GM19468 (cell line): ENCODE results near the gene IMPG1.
"Not testable (repeated sequence)": the region's sequence is repeated elsewhere in the genome, so short reads cannot be mapped to it uniquely, and the experiment has no call there.

Experiments
- ATAC-seq: cut with Tn5 transposase; IDR thresholded peaks from one replicate; pipeline ENCODE4 v1.9.1; 2021; ENCODE audit warnings: mild to moderate bottlenecking, moderate library complexity, moderate number of reproducible peaks; ENCODE audit not compliant: unreplicated experiment; ENCODE audit errors: extremely low read depth

Gene IMPG1

DNA sequence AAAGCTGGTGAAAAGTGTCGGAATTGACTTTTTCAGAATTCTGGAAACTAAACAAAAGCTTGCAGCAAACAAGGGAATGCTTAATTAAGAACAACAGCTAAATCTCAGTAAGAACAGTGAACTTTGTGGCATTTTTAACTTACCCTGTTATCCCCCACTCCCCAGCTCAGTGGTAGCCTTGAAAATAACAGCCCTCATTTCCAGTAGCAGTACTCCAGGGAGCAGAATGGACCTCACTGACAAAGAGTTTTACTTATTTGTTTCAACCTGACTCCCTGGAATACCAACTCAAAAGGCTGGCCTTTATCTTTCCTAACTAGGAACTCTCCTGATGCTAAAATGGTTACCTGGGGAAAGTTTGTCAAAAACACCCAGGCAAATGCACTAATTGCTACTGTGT lies 108.9 kb downstream of the IMPG1 start:
- no peak for ATAC-seq

DNA sequence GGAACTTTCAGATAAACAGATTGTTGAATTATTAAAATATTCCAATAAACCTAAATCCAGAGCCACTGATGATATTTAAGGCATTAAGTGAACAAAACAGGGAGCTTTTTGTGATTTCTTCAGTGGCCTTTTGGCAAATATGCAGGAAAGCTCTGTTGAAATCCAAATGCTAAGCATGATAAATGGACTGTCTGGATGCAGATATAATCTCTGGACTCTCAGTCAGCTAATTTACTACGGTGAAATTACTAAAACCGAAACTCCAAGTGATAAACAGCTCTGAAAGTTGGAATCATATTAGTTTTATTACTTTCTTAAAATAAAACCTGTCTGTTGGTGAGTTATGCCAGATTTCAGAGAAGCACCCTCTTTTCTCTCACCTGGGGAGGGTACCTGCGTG lies 120.3 kb downstream of the IMPG1 start:
- ATAC-seq = no peak

DNA sequence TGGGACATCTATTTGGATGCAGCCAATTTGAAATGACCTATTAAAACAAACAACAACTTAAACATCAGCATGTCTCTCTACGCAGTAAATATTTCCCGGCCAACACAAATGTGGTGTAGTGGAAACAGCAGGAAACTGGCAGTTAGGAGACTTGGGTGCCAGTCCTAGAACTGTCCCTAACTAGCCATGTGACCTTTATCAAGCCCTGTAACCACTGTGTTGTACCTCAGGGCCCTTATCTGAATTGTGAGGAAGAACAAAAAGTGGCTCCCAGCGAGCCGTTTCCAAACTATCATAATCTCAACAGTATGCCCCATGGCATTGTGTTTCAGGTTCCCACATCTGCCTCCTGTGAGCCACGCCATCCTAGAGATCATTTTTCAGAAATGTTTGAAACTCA lies 124.5 kb downstream of the IMPG1 start:
- ATAC-seq = no peak

DNA sequence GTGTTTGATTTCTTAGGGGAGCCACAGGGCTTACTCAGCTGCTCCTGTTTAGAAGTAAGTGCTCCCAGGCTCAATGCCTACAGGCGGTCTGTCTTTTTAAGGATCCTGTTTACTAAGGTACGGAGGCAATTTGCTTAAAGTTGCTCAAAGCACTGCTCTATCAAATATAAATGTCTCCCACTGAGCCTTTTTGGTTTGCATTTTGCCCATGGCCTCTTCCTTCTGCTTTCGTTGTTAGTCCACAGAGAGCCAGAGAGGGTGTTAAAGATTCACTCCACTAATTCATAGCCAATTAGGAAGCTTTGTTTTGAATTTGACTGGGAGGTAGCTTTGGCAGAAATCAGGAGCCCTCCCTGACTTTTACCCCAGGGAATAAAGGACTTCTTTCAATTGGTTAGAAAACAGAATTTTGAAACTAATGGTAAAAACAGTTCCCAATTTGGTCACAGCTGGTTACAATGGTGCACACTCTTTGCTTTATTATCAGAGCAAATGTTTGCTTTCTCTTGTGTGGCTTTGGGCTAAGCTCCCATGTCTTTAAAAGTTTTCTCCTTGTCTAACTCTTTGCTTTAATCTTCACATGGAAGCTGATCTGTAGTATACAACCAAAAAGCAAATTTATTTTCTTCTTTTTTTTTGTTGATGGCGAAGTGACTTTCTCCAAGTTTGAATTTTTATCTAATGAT lies 126.2 kb downstream of the IMPG1 start:
- no peak for ATAC-seq

DNA sequence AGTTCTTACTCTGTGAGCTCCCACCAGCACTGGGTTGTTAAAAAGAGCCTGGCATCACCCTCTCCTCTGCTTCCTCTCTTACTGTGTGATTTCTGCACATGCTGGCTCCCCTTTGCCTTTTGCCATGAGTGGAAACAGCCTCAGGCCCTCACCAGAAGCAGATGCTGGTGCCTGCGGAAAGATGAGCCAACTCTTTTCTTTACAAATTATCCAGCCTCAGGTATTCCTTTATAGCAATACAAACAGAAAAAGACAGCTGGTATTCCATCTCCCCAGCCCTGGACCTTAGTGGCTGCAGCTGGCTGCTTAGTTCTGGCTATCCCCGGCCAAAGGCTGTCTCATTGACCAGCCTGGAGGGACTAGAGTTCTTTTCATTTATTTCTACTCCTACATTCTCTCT lies 129.1 kb downstream of the IMPG1 start:
- ATAC-seq = no peak

DNA sequence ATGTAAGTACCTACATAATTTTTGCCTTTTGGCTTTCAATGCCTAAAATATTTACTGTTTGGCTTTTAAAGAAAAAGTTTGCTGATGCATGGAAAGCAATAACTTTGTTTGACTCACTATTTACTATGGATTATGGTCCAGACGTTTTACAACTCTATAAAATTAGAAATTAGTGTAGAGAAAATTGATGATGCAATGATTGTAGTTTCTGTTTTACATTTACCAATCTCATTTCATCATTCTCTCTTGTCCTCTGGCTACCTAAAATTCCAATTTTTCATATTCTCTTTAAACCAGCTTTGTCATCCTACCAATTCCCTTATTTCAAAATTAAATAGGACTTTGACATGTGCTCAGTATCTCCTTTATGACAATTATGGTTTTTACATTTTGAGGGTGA lies 131.0 kb downstream of the IMPG1 start:
- no peak for ATAC-seq

DNA sequence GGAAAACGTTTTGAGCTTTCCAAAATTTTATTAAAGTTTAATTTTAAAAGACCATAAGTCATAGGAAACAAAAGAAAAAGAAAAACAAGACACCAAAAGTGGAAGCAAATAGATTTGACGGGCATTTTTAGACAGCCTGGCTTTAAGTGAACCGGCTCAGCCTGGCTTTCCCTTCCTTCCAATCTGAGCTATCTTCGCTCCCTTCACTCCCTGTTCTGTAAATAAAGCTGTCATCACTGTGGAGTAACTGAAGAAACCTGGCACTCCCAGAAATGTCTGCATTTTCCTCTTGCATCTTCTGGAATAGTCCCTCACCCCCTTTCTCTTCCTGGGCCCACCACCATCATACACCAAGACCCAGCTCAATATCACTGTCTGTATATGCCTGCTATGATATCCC lies 131.9 kb downstream of the IMPG1 start:
- ATAC-seq = no peak

DNA sequence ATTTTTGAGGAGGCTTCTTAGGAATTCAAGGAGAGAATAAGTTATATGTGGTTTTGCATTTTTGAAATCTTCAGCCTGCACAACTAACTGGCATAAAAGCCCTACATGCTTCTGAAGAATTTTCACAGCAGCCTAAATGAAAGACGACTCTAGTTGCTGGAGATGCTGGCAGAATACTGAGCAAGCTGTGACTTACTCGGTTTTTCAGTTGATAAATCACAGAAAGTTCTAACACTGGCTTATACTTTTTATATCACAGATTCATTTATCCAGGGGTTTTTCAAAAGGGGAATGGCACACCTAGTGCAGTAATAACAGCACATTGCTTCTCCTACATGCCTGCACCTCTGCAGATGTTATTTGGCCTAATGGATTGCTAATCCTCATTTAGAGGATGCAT lies 134.6 kb downstream of the IMPG1 start:
- no peak for ATAC-seq

DNA sequence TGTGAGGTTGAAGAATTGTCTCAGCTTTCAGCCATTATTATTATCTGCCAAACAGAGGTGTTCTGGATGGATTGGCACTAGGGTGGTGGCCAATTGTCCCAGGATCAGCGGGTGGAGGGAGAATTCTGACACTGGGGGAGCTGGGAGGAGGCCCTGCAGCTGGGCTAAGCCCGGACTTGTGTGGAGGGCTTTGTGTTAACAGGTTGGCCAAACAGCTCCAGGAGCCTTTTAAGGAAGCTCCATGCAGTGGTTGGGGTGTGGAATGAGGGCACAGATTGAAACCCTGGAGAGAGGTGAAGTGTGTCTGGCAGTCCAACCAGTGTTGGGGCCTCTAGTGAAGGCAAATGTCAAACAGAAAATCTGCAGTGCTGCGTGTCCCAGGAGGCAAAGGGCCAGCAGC lies 135.8 kb downstream of the IMPG1 start:
- no peak for ATAC-seq

DNA sequence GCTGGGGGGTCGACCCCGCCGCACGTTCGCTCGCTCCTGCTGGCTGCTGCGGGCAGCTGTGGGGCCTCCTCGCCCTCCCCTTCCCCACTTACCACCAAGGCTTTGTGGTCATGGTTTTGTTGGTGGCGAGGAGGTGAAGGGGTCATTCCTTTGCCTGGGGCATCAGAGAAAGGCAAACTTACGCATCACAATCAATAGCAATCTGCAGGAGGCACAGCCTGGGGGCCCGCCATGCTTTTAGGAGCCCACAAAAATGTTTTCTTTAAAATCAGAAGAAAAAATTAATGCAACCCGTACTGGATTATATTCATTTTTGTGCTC lies 137.0 kb downstream of the IMPG1 start:
- ATAC-seq = no peak

DNA sequence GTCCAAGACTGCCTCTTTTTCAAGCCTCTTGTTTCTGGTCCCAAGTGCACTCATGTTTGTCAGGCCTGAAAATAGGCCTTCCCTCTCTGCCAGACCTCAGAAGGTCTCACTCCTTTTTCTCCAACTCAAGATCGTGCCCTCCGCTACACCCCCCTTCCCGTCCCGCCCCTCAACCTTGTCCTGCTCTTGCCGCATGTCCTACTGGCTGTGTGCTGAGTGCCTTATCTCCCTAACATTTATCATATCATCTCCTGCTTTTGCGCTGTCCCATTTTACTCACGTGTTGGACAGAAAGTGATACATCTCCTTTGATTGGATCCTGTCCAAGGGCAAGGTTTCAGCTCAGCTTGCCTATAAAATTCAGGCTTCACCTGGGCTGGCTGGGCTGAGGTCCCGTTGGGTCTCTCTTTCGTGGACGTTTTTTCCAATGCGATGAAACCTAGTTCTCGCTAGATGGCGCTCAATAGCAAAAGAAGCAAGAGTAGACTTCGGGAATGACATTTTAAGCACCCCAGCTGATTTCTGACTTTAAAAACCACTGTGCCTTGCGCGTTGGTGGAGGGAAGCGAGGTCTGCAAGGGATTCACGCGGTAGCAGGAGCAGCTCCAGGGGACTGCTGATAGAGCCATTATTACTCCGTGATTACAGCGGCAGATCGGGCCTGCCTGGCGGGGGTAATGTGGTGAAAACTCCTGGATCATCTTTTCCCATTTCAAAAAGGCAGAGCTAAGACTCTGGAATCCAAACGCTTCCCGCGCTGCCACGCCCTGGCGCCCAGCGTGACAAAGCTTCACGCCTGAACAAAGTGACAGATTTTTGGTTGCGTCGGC lies 137.6 kb downstream of the IMPG1 start:
- peak; percentile 65 for ATAC-seq

DNA sequence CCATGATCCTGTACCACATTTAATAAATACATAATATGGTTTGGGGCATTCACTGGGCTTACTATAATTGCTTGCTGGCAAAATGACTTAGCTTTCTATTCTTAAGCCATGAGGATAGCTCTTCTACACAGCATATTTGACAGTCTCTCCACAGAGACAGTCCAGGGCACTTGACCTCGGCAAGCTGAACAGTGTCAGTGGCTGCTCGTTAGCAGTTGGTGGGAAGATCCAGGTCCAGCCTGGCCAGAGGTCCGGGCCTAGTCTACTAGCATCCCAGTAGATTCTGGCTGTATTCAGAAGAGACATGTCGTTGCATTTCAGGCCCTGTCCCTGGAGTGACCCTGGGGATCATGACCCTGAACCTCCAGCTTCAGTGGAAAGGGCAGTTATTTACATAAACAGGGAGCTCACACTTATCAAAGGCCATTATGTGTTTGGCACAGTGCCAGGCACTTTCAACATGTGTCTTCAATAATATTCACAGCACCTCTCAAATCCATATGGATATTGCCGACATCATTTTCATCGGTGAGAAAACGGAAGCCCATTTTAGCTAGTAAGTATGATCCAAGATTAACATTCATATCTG lies 139.0 kb downstream of the IMPG1 start:
- ATAC-seq = no peak

DNA sequence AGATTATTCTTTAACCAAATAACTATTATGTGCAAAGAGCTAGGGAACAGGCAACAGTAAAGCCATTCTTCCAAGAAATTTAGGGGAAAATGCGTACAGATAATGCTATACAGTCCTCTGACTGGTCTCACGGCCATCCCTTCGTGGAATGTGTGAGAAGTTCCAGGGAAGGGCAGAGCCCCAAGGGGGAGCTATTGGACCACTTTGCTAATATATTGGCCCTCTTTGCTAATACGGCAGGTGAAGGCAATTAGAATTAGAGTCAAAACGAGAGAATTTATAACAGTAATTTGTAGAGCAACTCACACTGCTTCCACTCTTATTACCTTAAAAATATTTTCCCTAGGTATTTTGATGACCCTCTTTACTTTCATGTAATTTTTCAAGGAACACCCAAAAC lies 140.4 kb downstream of the IMPG1 start:
- ATAC-seq = no peak

DNA sequence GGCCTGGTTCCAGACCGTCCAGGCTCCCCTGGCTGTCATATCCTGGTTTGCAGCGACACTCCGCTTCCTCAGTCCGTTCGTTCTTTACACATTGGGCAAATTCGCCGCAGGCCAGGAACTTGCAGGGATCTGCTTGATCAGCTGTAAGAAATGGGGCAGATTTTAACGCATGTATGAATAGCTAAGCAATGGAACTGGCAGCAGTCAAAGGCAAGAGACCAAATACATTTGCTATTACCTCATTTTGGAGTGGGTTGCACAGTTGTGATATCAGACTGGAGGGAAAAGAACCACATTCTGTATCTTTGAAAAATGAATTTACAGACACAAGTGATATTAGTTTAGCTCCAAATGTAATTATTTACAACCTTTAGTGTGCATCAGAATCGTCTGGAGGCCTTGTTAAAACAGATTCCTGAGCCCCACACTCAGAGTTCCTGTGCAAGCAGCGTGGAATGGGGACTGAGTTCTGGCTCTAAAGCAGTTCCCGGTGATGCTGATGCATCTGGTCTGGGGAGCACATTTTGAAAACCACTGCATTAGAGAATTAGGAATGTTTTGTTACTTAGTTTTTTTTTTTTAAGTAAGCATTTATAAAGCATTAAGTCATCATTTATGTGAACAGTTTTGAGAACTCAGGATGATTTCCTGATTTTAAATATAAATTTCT lies 141.3 kb downstream of the IMPG1 start:
- ATAC-seq = no peak

DNA sequence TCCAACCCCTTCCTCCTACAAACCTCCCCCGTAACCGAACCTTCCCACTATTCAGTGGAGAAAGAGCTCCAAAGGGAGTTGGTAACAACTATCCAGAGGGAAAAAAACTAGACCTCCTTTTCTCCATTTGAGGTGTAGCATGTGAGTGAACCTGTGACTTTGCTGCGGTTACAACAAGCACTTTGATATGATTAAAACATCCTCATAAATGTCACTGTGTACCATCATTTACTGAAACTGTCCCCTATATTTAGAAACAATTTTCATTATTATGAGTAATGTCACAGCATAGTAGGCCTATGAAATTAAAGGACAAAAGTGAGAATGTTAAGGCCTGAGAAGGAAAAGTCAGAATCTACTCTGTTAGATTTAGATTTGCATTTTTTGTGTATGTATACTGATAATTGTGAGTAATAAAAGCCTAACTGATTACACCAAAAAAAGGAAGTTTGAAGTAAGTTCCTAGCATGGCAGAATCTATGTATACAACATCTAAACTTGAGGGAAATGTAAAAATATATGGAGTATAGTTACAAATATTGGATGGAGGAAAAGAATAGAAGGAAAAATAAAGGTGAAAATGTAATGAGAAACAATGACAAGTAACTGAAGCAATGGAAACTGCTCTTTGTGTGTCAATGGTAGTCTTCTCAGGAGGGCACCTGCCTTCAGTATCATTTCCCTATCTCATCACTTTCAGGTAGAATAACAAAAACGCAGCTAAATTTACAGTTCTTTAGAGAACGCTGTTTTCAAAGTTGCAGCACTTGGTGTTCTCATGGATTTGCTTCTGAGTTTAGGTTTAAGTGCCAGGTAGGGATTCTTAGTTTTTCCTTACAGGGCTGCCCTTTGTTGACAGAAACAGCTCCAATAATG lies 145.9 kb downstream of the IMPG1 start:
- ATAC-seq = no peak

DNA sequence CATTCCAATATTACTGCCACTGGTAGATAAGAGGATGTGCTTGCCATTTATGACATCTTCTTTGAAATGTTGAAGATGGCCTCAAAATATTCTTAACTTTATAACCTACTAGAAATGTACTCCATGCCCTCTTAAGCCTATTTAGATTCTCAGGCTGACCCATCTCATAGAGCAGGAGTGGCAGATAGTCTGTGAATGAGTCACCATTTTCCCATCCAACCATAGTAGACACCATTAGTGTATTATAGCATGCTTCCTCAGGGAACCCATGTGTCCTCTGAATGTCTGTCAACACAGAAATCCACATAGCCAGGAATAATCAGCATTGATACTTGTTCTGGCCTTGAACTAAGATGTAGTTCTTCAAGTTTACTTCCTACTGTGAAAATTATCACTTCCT lies 150.2 kb downstream of the IMPG1 start:
- no peak for ATAC-seq

DNA sequence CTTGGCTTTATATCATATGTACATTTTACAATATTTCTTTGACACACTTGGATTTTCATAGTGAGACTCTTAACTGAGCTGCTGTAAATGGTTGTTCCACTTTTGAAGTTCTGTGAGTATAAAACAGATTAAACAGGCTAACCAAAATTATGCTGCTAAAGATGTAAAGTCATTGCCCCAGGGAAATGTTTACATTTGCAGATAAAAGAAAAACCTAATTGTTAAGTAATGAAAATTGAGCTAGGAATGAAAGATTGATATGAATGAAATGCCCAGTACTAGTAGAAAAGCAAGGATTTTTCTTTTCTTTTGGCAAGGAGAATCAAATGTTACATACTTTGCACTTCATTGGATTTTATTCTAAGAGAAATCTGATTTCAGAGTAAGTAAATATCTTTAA lies 159.4 kb downstream of the IMPG1 start:
- ATAC-seq = no peak

DNA sequence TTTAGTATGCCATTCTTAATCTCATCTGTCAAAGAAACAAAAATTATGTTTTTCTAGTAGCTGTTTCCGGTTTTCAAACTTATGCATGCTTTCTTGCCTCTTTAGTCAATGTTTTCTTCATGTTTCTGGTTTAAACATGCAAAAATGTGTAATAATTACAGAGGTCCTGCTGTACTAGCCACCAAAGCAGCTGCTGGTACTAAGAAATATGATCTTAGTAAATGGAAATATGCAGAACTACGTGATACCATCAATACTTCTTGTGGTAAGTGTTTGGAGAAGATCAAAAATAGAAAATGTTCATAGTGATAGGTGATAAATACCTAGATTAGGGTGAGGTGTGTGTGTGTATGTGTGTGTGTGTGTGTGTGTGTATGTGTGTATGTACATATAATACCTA lies 165.0 kb downstream of the IMPG1 start:
- ATAC-seq = no peak

DNA sequence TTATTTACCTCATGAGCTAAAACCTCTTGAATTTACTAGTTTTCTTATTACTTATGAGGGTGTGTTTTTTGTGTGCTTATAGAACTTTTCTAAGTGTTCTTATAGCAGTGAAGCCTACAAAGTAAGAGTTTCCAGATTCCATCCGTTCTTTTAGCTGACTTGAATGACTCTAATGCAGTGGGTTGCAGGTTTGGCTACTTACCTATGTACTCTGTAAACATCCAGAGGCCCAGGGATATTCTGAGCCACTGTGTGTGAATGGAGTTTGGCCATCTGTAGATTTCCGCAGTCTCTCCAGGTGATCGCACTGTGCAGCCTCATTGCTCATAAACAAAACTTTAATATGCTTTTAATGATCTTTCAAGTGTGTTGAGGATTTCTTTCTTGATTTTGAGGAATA lies 165.6 kb downstream of the IMPG1 start:
- no peak for ATAC-seq

DNA sequence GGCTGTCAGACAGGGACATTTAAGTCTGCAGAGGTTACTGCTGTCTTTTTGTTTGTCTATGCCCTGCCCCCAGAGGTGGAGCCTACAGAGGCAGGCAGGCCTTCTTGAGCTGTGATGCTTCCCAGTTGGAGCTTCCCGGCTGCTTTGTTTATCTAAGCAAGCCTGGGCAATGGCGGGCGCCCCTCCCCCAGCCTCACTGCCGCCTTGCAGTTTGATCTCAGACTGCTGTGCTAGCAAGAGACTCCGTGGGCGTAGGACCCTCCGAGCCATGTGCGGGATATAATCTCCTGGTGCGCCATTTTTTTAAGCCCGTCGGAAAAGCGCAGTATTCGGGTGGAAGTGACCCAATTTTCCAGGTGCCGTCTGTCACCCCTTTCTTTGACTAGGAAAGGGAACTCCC lies 167.3 kb downstream of the IMPG1 start:
- ATAC-seq = not testable (repeated sequence)
